ENCODE data around the gene SGCD. TPM values are rescaled to one million over a fixed set of nuclear protein-coding genes. Genes with fewer than 3 reads are reported as not detected.

SGCD gene
- polyA plus RNA-seq, 1 donor (not counting 4 experiments of a cell fraction or from before 2014, with no cell fraction given): not detected

DNA sequence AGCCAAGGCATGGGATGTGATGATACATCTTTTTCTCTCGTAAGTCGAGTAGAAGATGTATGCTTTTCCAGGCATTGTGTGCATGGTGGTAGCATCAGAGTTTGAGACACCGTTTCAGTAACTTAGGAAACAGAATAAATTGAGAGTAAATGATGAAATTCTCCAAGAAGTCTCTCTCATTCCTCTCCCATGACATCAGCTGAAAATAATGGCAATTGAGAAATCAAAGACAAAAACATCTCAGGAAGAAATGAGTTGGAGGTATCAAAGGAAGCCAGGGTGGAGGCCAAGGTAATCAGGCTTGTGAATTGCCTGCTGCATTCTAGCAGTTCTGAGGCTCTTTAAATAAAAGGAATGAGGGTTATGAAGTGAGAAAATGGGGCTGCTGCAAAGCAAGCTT, 53.9 kb downstream of the SGCD start:
- H4K20me1 ChIP-seq (ENCODE audit: control insufficient read depth, extremely low read depth, insufficient read depth, low read length): no peaks in the 10 kb centered on the region
- no peak overlapping the region for H3K4me3 ChIP-seq (ENCODE audit: control insufficient read depth in 2 of 3, extremely low read depth in 1 of 3, insufficient read depth in 2 of 3, low read depth in 1 of 3, low read length in 3 of 3)
- TF ChIP-seq EZH2 (IDR thresholded peaks at IDR 0.05; ENCODE audit: low read length): no peak
- TF ChIP-seq, protein P1, sequence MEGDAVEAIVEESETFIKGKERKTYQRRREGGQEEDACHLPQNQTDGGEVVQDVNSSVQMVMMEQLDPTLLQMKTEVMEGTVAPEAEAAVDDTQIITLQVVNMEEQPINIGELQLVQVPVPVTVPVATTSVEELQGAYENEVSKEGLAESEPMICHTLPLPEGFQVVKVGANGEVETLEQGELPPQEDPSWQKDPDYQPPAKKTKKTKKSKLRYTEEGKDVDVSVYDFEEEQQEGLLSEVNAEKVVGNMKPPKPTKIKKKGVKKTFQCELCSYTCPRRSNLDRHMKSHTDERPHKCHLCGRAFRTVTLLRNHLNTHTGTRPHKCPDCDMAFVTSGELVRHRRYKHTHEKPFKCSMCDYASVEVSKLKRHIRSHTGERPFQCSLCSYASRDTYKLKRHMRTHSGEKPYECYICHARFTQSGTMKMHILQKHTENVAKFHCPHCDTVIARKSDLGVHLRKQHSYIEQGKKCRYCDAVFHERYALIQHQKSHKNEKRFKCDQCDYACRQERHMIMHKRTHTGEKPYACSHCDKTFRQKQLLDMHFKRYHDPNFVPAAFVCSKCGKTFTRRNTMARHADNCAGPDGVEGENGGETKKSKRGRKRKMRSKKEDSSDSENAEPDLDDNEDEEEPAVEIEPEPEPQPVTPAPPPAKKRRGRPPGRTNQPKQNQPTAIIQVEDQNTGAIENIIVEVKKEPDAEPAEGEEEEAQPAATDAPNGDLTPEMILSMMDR (optimal IDR thresholded peaks at IDR 0.05 in 1 of 3, IDR thresholded peaks at IDR 0.05 in 1 of 3, conservative IDR thresholded peaks at IDR 0.05 in 1 of 3; ENCODE audit: extremely low read depth in 1 of 3, insufficient read depth in 2 of 3, low read length in 3 of 3): no peak
- dilution Hi-C loops (cut with MboI; ENCODE audit: extremely low pct_ligation_motif_present, low sequenced_read_pairs): no loop called here
- H3K4me2 ChIP-seq (ENCODE audit: control insufficient read depth, extremely low read depth, insufficient read depth, low read depth, low read length): no peak overlapping the region
- H3K9ac ChIP-seq (ENCODE audit: control insufficient read depth, extremely low read depth, insufficient read depth, low read length): no peak overlapping the region
- H3K79me2 ChIP-seq (ENCODE audit: control insufficient read depth, insufficient read depth, low read length): no peaks in the 10 kb centered on the region
- DNase-seq (ENCODE audit: low read depth, low spot score): no peak
- H3K9me3 ChIP-seq (ENCODE audit: control insufficient read depth, low read depth, low read length): no peaks in the 10 kb centered on the region
- no peaks in the 10 kb centered on the region for H3K36me3 ChIP-seq (ENCODE audit: control insufficient read depth in 2 of 2, extremely low read depth in 1 of 2, insufficient read depth in 2 of 2, low read length in 2 of 2)
- no peaks in the 10 kb centered on the region for H3K4me1 ChIP-seq (ENCODE audit: control insufficient read depth, extremely low read depth, insufficient read depth, low read length)
- no peak overlapping the region for H2AFZ ChIP-seq (ENCODE audit: control insufficient read depth, low read length)
- H3K27ac ChIP-seq (ENCODE audit: control insufficient read depth, insufficient read depth, low read length): no peak overlapping the region
- H3K27me3 ChIP-seq (ENCODE audit: control insufficient read depth, extremely low read depth, insufficient read depth, low read length): no peaks in the 10 kb centered on the region
- FAIRE-seq: no peak
- H3K9me1 ChIP-seq (ENCODE audit: control insufficient read depth, extremely low read depth, insufficient read depth, low read length): no peaks in the 10 kb centered on the region

DNA sequence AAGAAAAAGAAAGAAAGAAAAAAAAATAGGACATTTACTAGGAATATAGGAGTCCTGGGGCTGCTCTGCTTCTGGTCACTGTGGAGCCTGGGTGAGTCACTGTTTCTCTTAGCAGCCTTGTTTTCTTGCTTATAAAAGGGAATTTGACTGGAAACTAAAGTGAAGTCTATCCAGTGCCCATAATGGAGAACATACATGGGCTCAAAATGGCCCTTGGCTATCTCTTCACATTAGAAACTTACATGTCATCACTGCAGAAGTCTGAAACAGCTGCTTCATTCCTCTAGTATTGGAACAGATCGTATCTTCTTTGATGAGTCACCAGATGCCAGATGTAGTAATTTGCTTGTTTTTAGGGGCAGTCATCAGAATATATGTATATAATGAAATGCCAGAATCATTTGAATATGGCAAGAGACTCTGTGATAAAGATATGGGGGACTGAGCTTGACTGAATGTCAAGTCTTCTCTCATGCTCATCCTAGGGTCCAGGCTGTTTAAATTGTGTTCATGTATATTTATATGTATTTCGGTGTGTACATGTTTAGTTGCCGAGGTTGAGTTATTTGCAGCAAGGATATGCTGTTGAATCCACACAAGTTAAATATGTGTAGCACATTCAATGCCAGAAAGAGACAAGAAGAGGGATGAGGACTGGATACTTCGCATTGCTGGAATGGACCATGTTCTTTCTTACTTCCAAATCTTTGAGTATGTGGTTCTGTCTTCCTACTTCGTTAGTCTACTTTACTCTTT, 56.7 kb downstream of the SGCD start:
- Histone ChIP-seq H3K79me2 (ENCODE audit: control insufficient read depth, insufficient read depth, low read length) (no peaks in the 10 kb centered on the region), H3K27ac (ENCODE audit: control insufficient read depth, insufficient read depth, low read length) (no peak overlapping the region), H4K20me1 (ENCODE audit: control insufficient read depth, extremely low read depth, insufficient read depth, low read length) (no peaks in the 10 kb centered on the region), H2AFZ (ENCODE audit: control insufficient read depth, low read length) (no peak overlapping the region), H3K4me3 (ENCODE audit: control insufficient read depth in 2 of 3, extremely low read depth in 1 of 3, insufficient read depth in 2 of 3, low read depth in 1 of 3, low read length in 3 of 3) (no peak overlapping the region), H3K36me3 (ENCODE audit: control insufficient read depth in 2 of 2, extremely low read depth in 1 of 2, insufficient read depth in 2 of 2, low read length in 2 of 2) (no peaks in the 10 kb centered on the region), H3K4me1 (ENCODE audit: control insufficient read depth, extremely low read depth, insufficient read depth, low read length) (no peaks in the 10 kb centered on the region), H3K9me1 (ENCODE audit: control insufficient read depth, extremely low read depth, insufficient read depth, low read length) (no peaks in the 10 kb centered on the region), H3K9ac (ENCODE audit: control insufficient read depth, extremely low read depth, insufficient read depth, low read length) (no peak overlapping the region), H3K9me3 (ENCODE audit: control insufficient read depth, low read depth, low read length) (no peaks in the 10 kb centered on the region), H3K27me3 (ENCODE audit: control insufficient read depth, extremely low read depth, insufficient read depth, low read length) (no peaks in the 10 kb centered on the region), H3K4me2 (ENCODE audit: control insufficient read depth, extremely low read depth, insufficient read depth, low read depth, low read length) (no peak overlapping the region)
- TF ChIP-seq, protein P1 (optimal IDR thresholded peaks at IDR 0.05 in 1 of 3, IDR thresholded peaks at IDR 0.05 in 1 of 3, conservative IDR thresholded peaks at IDR 0.05 in 1 of 3; ENCODE audit: extremely low read depth in 1 of 3, insufficient read depth in 2 of 3, low read length in 3 of 3): no peak
- no peak for TF ChIP-seq EZH2 (IDR thresholded peaks at IDR 0.05; ENCODE audit: low read length)
- dilution Hi-C loops (cut with MboI; ENCODE audit: extremely low pct_ligation_motif_present, low sequenced_read_pairs): no loop called here
- no peak for FAIRE-seq
- no peak for DNase-seq (ENCODE audit: low read depth, low spot score)
